Activated CD8-positive, alpha-beta T cell treated with anti-CD3 and anti-CD28 coated beads, Interleukin-2, amount 10 ng/mL, durations not matched to agents 7 days and 5 days (primary cell): ENCODE measurements around the gene NOD2. TPM values are rescaled to one million over a fixed set of nuclear protein-coding genes. Genes with fewer than 3 reads are reported as not detected.

ENCODE experiments used
- ATAC-seq: fragments of 150-1000 bp; cut with Tn5 transposase; one replicate; pipeline ENCODE4 v1.10.0; 2021; ENCODE audit warnings: moderate library complexity
- CTCF ChIA-PET: fragments of 350-600 bp; sonication (Branson Sonifier 250); formaldehyde crosslinking; loops from one replicate; lab custom pipeline; 2021; ENCODE audit warnings: antibody characterized with exemption; lab: Charles Lee
- POLR2A ChIA-PET: fragments of 350-600 bp; sonication (Branson Sonifier 250); formaldehyde crosslinking; loops from one replicate; lab custom pipeline; 2021; ENCODE audit warnings: antibody characterized with exemption; lab: Charles Lee
- DNase-seq: peaks from one replicate; pipeline ENCODE4 v3.0.0-alpha.2; 2020
- H3K27ac Mint-ChIP-seq: one replicate; pipeline ENCODE4 v1.8.0; 2021; ENCODE audit warnings: mild to moderate bottlenecking, mixed read lengths
- H3K27me3 Mint-ChIP-seq: one replicate; pipeline ENCODE4 v1.8.0; 2021; ENCODE audit warnings: low read depth, mixed read lengths
- H3K36me3 Mint-ChIP-seq: one replicate; pipeline ENCODE4 v1.8.0; 2021; ENCODE audit warnings: low read depth, mixed read lengths
- H3K4me1 Mint-ChIP-seq: one replicate; pipeline ENCODE4 v1.8.0; 2021; ENCODE audit warnings: low read depth, mixed read lengths
- H3K4me3 Mint-ChIP-seq: one replicate; pipeline ENCODE4 v1.8.0; 2021; ENCODE audit warnings: mild to moderate bottlenecking, mixed read lengths
- H3K9me3 Mint-ChIP-seq: one replicate; pipeline ENCODE4 v1.8.0; 2022; ENCODE audit warnings: mixed read lengths; ENCODE audit not compliant: insufficient read depth
- microRNA-seq: library from miRNA; unstranded; fragments of <30 nt; microRNA quantifications from one replicate; pipeline ENCODE4 v1.2.0, GENCODE V29; 2022
- total RNA-seq, 2 experiments: library from RNA; stranded (reverse); gene quantifications; one replicate each; pipeline ENCODE4 v1.2.3, GENCODE V29; 2021

NOD2 gene
- total RNA-seq, 2 experiments from 2014 or later = 1.6 to 1.7 TPM

DNA sequence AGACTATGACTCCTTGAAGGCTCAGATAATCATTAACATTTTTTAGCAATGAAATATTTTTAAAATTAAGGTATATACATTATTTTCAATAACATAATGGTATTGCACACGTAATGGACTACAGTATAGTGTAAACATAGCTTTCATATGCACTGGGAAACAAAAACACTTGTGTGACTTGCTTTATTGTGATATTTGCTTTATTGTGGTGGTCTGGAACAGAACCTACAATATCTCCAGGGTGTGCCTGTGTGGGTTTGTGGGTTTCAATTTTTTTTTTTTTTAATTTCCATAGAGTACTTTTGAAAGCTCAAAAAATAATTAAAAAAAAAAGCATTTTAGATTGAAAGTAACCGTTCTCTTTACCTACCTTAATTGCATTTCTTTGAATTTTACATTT lies 73.8 kb downstream of the NOD2 start:
- Mint-ChIP-seq H3K4me1 (peaks cover 49% of the 10 kb centered on the region), H3K9me3 (peaks cover 18% of the 10 kb centered on the region), H3K27me3 (no peaks in the 10 kb centered on the region), H3K27ac (no peak overlapping the region), H3K36me3 (peaks cover 90% of the 10 kb centered on the region), H3K4me3 (no peak overlapping the region)
- DNase-seq (no peak), ATAC-seq (no peak)
- ChIA-PET POLR2A (no interaction called here), CTCF (interaction anchor here (1.1 to 4.5 kb wide), 3 partner anchors 14 to 39 kb away, joined by 3 to 21 read pairs (median 4); no protein-coding TSS in a partner anchor)

DNA sequence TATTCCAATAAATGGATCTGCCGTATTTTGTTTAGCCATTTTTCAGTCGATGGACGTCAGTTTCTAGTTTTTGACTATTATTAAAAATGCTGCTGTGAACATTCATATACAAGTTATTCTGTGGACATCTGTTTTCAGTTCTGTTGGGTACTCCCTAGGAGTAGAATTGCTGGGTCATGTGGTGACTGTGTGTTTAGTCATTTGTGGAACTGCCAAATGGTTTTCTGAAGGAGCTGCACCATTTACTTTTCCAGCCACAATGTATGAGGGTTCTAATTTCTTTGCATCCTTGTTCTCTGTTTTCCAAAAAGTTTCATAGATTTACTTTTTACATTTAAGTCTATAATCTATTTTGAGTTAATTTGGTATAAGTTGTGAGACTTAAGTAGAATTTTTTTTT lies 78.0 kb downstream of the NOD2 start:
- CTCF ChIA-PET = interaction anchor here (1.1 kb wide), 1 partner anchor 10 kb away, joined by 3 read pairs; no protein-coding TSS in a partner anchor
- H3K4me1 Mint-ChIP-seq = peaks cover 20% of the 10 kb centered on the region
- no peak overlapping the region for H3K27ac Mint-ChIP-seq

DNA sequence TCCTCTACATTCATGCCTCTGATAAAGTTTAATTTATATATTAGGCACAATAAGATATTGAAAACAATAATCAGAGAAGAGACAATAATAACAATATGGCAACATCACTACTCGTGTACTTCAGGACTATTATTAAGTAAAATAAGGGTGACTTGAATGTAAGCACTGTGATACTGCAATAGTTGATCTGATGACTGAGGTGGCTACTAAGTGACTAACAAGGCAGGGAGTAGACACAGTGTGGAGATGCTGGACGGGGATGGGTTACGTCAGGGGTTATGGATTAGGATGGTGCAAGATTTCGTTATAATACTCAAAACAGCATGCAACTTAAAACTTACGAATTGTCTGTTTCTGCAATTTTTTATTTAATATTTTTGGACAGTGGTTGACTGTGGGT lies 81.0 kb downstream of the NOD2 start:
- H3K27ac Mint-ChIP-seq = no peak overlapping the region
- ChIA-PET POLR2A (no interaction called here), CTCF (interaction anchor here (1.0 kb wide), 1 partner anchor 32 kb away, joined by 3 read pairs; no protein-coding TSS in a partner anchor)
- H3K9me3 Mint-ChIP-seq = peaks cover 1% of the 10 kb centered on the region
- no peak overlapping the region for H3K4me3 Mint-ChIP-seq
- H3K27me3 Mint-ChIP-seq = no peaks in the 10 kb centered on the region
- peaks cover 66% of the 10 kb centered on the region for H3K36me3 Mint-ChIP-seq
- peaks cover 14% of the 10 kb centered on the region for H3K4me1 Mint-ChIP-seq
- DNase-seq = no peak
- ATAC-seq = no peak

More for the DNA sequence above, 78.0 kb downstream of the NOD2 start:
- H3K36me3 Mint-ChIP-seq = peaks cover 79% of the 10 kb centered on the region
- POLR2A ChIA-PET = no interaction called here
- H3K9me3 Mint-ChIP-seq = peaks cover 9% of the 10 kb centered on the region
- no peak for ATAC-seq
- no peak for DNase-seq
- H3K4me3 Mint-ChIP-seq = no peak overlapping the region
- H3K27me3 Mint-ChIP-seq = no peaks in the 10 kb centered on the region

DNA sequence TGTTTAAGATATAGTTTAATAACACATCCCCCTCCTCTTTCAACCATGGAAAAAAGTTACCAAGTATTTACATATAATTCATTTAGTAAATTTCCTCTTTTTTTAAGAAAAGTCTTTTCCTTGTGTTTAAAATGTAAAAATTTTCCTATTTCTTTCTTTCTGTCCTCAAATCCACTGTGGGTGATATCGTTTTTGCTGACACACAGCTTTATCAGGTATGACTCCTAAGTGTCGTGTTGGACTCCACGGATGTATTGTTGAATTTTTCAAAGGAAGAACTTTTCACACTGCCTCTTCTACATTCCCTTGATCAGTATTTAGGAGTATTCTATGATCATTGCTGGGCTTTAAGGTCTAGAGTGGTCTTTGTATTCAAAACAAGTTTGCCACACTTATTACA lies 81.6 kb downstream of the NOD2 start:
- no peak for DNase-seq
- no peaks in the 10 kb centered on the region for H3K27me3 Mint-ChIP-seq
- POLR2A ChIA-PET = no interaction called here
- no peak overlapping the region for H3K27ac Mint-ChIP-seq
- no peaks in the 10 kb centered on the region for H3K9me3 Mint-ChIP-seq
- CTCF ChIA-PET = interaction anchor here (1.0 kb wide), 1 partner anchor 32 kb away, joined by 3 read pairs; no protein-coding TSS in a partner anchor
- peaks cover 67% of the 10 kb centered on the region for H3K36me3 Mint-ChIP-seq
- H3K4me3 Mint-ChIP-seq = no peak overlapping the region
- peaks cover 14% of the 10 kb centered on the region for H3K4me1 Mint-ChIP-seq
- no peak for ATAC-seq

DNA sequence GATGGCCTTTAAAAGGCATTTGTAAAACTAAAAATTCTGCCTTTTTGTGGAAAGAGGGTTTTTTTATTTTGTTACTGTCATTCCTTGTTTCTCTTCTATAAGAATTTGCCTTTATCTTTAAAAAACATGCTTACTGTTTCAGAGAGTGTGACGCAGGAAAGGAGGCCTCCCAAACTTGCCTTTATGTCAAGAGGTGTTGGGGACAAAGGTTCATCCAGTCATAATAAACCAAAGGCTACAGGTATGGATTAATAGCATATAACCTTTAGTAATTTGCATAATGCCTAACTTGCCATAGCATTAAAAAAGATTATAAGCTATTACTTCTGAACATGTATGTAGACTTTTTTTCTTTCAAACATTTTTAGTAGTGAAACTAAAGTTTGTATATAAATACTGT lies 82.6 kb downstream of the NOD2 start:
- ChIA-PET CTCF (interaction anchor here (1.0 to 2.1 kb wide), 5 partner anchors 18 to 111 kb away, joined by 3 to 36 read pairs (median 4); no protein-coding TSS in a partner anchor), POLR2A (no interaction called here)
- DNase-seq (no peak), ATAC-seq (no peak)
- Mint-ChIP-seq H3K27ac (no peak overlapping the region), H3K4me3 (no peak overlapping the region), H3K4me1 (peaks cover 18% of the 10 kb centered on the region), H3K36me3 (peaks cover 66% of the 10 kb centered on the region), H3K9me3 (no peaks in the 10 kb centered on the region), H3K27me3 (no peaks in the 10 kb centered on the region)

DNA sequence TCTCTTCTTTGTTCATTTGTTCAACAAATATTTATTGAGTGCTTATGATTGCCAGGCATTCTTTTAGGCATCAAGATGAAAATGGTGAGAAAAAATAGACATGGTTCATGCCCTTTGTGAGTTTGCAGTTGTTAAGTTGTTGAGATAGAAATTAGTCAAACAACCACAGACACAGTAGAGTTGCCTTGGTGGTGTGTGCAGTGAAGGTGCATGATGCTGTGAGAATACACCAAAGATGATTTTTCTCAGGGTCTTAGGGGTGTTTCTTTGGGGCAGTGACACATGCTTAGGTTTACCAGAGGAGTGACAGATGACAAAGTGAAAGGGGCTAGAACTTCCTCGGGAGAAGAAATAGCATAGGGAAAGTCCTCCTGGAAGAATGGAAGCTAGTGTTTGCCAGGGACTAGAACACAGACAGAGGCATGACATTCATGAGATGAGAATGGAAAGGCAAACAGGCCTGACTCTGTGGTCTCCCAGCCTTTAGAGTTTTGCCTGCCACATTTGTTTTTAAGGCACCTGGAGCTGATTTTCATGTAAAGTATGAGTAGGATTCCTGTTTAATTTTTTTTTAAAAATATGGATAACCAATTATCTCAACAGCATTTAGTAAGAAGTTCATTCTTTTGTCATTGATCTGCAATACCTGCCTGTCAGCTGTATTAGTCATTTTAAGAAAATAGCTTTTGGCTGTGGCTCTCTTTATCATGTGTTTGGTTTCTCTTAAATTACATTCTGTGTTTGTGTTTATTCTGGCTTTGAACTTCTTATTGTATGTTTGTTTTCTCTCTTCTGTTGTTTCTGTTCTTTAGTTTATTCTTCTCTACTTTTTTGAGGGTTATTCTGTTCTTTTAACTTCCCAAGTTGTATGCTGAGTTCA lies 85.1 kb downstream of the NOD2 start:
- ChIA-PET CTCF (interaction anchor here (0.9 to 3.6 kb wide), 6 partner anchors 25 to 451 kb away, joined by 3 to 32 read pairs (median 4); partner anchors contain the start of gene SNX20), POLR2A (interaction anchor here (0.6 to 0.7 kb wide), 2 partner anchors 22 to 27 kb away, joined by 3 to 4 read pairs; no protein-coding TSS in a partner anchor)
- no peaks in the 10 kb centered on the region for H3K9me3 Mint-ChIP-seq
- no peak overlapping the region for H3K4me3 Mint-ChIP-seq
- no peak for ATAC-seq
- DNase-seq = no peak
- H3K4me1 Mint-ChIP-seq = peaks cover 21% of the 10 kb centered on the region
- peaks cover 63% of the 10 kb centered on the region for H3K36me3 Mint-ChIP-seq
- H3K27ac Mint-ChIP-seq = no peak overlapping the region
- no peaks in the 10 kb centered on the region for H3K27me3 Mint-ChIP-seq

DNA sequence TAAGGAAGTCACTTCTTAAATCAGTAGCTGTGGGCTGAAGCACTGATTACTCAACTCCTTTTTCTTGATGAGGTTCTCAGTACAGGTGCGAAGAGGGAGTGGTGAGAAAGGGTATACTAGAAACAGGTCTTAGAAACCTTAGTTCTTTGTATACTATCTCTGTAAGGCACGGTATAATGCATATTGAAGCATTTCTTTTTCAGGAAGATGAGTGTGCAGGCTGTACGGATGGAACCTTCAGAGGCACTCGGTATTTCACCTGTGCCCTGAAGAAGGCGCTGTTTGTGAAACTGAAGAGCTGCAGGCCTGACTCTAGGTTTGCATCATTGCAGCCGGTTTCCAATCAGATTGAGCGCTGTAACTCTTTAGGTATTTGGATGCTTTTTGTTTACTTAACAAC lies 87.6 kb downstream of the NOD2 start:
- POLR2A ChIA-PET = no interaction called here
- Mint-ChIP-seq H3K9me3 (peaks cover 3% of the 10 kb centered on the region), H3K4me3 (no peak overlapping the region), H3K27me3 (no peaks in the 10 kb centered on the region), H3K4me1 (peaks cover 17% of the 10 kb centered on the region), H3K36me3 (peaks cover 66% of the 10 kb centered on the region), H3K27ac (peak overlapping the region; percentile 12)
- CTCF ChIA-PET = interaction anchor here (0.6 to 3.6 kb wide), 8 partner anchors 10 to 634 kb away, joined by 3 to 32 read pairs (median 3); no protein-coding TSS in a partner anchor
- DNase-seq = no peak
- ATAC-seq = no peak

DNA sequence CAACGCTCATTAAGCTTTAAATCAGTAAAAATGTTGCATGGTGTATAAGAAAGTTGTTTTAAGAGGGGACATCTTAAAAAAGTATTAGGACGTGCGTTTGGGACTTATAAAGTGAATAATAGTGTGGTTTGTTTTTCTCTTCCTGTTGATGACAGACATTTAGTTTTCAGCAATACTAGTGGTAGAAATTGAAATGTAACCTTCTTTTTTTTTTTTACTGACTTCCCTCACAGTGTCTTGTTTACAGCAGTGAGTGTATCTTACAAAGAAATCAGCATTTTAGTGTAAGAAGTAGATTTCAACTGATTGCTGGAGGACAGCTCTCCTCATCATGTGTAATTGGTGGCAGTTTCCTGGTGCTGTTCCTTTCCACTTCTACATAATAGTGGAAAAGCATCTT lies 88.1 kb downstream of the NOD2 start:
- no peak for DNase-seq
- ChIA-PET CTCF (interaction anchor here (0.6 to 3.6 kb wide), 8 partner anchors 11 to 635 kb away, joined by 3 to 32 read pairs (median 3); no protein-coding TSS in a partner anchor), POLR2A (no interaction called here)
- no peak overlapping the region for H3K4me3 Mint-ChIP-seq
- peaks cover 17% of the 10 kb centered on the region for H3K4me1 Mint-ChIP-seq
- H3K9me3 Mint-ChIP-seq = peaks cover 3% of the 10 kb centered on the region
- no peak for ATAC-seq
- peaks cover 70% of the 10 kb centered on the region for H3K36me3 Mint-ChIP-seq
- H3K27ac Mint-ChIP-seq = peak overlapping the region; percentile 12
- H3K27me3 Mint-ChIP-seq = no peaks in the 10 kb centered on the region

Small RNA genes within 50 kb of the gene (microRNA-seq; reads per million reads assigned to microRNA genes)
- gene MIR3181 = 2.3 reads per million

Other genes with a start within 250 kb of the NOD2 start
- gene NKD1, start 145.2 kb upstream of the NOD2 start, total RNA-seq = under 1 TPM; 0.26 to 0.44 TPM
- 10 to 100 TPM; 64.8 to 65.3 TPM for gene SNX20, start 12.3 kb upstream of the NOD2 start, total RNA-seq
- gene CYLD, start 48.5 kb downstream of the NOD2 start, total RNA-seq = 100 to 1,000 TPM; 116 to 129 TPM